Pons (tissue), 1 donor: Measurements from ENCODE around the gene TAMALIN.

Experiments used
- DNase-seq: peaks from one replicate; pipeline ENCODE4 v3.0.0-alpha.2; 2016; ENCODE audit warnings: low spot score

TAMALIN gene

GRCh38 chr12:52014567-52015530 is 8.1 kb downstream of the TAMALIN start:
- DNase-seq: no peak

GRCh38 chr12:52015532-52016041 is 8.8 kb downstream of the TAMALIN start:
- no peak for DNase-seq

- DNase-seq: no peak
Measured at GRCh38 chr12:52018433-52019112, 11.8 kb downstream of the TAMALIN start.

GRCh38 chr12:52019113-52019770 is 12.5 kb downstream of the TAMALIN start:
- DNase-seq: no peak

- DNase-seq: no peak
Measured at GRCh38 chr12:52020539-52021336, 14.0 kb downstream of the TAMALIN start.

GRCh38 chr12:52022841-52023181 is 16.1 kb downstream of the TAMALIN start:
- no peak for DNase-seq

- DNase-seq: peak; percentile 52
Measured at GRCh38 chr12:52023182-52023975, 16.6 kb downstream of the TAMALIN start.

GRCh38 chr12:52023976-52024688 is 17.4 kb downstream of the TAMALIN start:
- DNase-seq: no peak

- peak; percentile 47 for DNase-seq
Measured at GRCh38 chr12:52024845-52025230, 18.1 kb downstream of the TAMALIN start.

- DNase-seq: no peak
Measured at GRCh38 chr12:52026263-52026662, 19.5 kb downstream of the TAMALIN start.

GRCh38 chr12:52027085-52027843 is 20.5 kb downstream of the TAMALIN start:
- no peak for DNase-seq

- DNase-seq: no peak
Measured at GRCh38 chr12:52029685-52030084, 22.9 kb downstream of the TAMALIN start.

- peak; percentile 78 for DNase-seq
Measured at GRCh38 chr12:52032446-52032803, 25.7 kb downstream of the TAMALIN start.

GRCh38 chr12:52032804-52033445 is 26.2 kb downstream of the TAMALIN start:
- peak; percentile 95 for DNase-seq

GRCh38 chr12:52033446-52034140 is 26.8 kb downstream of the TAMALIN start:
- DNase-seq: no peak

- no peak for DNase-seq
Measured at GRCh38 chr12:52035190-52035589, 28.4 kb downstream of the TAMALIN start.

GRCh38 chr12:52035926-52036325 is 29.2 kb downstream of the TAMALIN start:
- DNase-seq: no peak

GRCh38 chr12:52036587-52037171 is 29.9 kb downstream of the TAMALIN start:
- no peak for DNase-seq
